Neural cell (in vitro differentiated cells): Measurements from ENCODE around the gene PTAFR. TPM values are rescaled to one million over a fixed set of nuclear protein-coding genes. Genes with fewer than 3 reads are reported as not detected.

Experiments
- H2AFZ ChIP-seq: fragments of 200-600, 300-800 bp; sonication (generic), shearing (Covaris generic); 2 replicates; pipeline ENCODE4 v1.6.0; 2014; ENCODE audit warnings: low read depth, mild to moderate bottlenecking, antibody characterized with exemption, low read length, moderate library complexity
- H3F3A ChIP-seq: fragments of 200-600 bp; shearing (Covaris generic); 2 replicates; pipeline ENCODE4 v1.6.1; 2016; ENCODE audit warnings: mild to moderate bottlenecking, moderate library complexity, mixed read lengths, antibody characterized with exemption, low read length; ENCODE audit not compliant: insufficient read depth, poor library complexity, severe bottlenecking
- H3K27ac ChIP-seq: fragments of 200-600, 300-800 bp; sonication (generic), shearing (Covaris generic); 2 replicates; pipeline ENCODE4 v1.5.1; 2014; ENCODE audit warnings: mild to moderate bottlenecking, low read length, moderate library complexity
- H3K27me3 ChIP-seq: fragments of 300-800, 200-600 bp; sonication (generic), shearing (Covaris generic); 2 replicates; pipeline ENCODE4 v1.6.0; 2014; ENCODE audit warnings: mild to moderate bottlenecking, low read depth, low read length, moderate library complexity; ENCODE audit not compliant: insufficient read depth
- H3K36me3 ChIP-seq: fragments of 300-800, 200-600 bp; sonication (generic), shearing (Covaris generic); 2 replicates; pipeline ENCODE4 v1.5.1; 2014; ENCODE audit warnings: mild to moderate bottlenecking, antibody characterized with exemption, low read length, moderate library complexity; ENCODE audit not compliant: insufficient read depth
- H3K4me2 ChIP-seq: fragments of 300-800, 200-600 bp; sonication (generic), shearing (Covaris generic); 2 replicates; pipeline ENCODE4 v1.6.0; 2014; ENCODE audit warnings: mild to moderate bottlenecking, low read length
- H3K4me3 ChIP-seq: fragments of 300-800, 200-600 bp; sonication (generic), shearing (Covaris generic); 2 replicates; pipeline ENCODE4 v1.5.1; 2014; ENCODE audit warnings: mild to moderate bottlenecking, low read length, moderate library complexity
- H3K79me2 ChIP-seq: fragments of 200-600 bp; shearing (Covaris generic); replicated peaks from 2 replicates; pipeline ENCODE4 v1.6.0; 2014; ENCODE audit warnings: mild to moderate bottlenecking, low read length, moderate library complexity; ENCODE audit not compliant: insufficient read depth
- H3K9ac ChIP-seq: fragments of 300-800, 200-600 bp; sonication (generic), shearing (Covaris generic); 2 replicates; pipeline ENCODE4 v1.6.1; 2016; ENCODE audit warnings: mild to moderate bottlenecking, low read length, mixed read lengths
- H3K9me2 ChIP-seq: fragments of 200-600 bp; shearing (Covaris generic); 2 replicates; pipeline ENCODE4 v1.6.1; 2016; ENCODE audit warnings: mild to moderate bottlenecking, low read length, mixed read lengths; ENCODE audit not compliant: insufficient read depth
- H3K9me3 ChIP-seq: fragments of 200-600, 300-800 bp; sonication (generic), shearing (Covaris generic); 2 replicates; pipeline ENCODE4 v1.6.1; 2016; ENCODE audit warnings: mild to moderate bottlenecking, mixed run types, low read length, moderate library complexity, mixed read lengths
- H4K20me1 ChIP-seq: fragments of 200-600 bp; shearing (Covaris generic); 2 replicates; pipeline ENCODE4 v1.6.1; 2016; ENCODE audit warnings: mild to moderate bottlenecking, mixed run types; ENCODE audit not compliant: insufficient read depth
- CTCF ChIP-seq: fragments of 450-650 bp; IDR thresholded peaks from 2 replicates; pipeline ENCODE4 v1.5.1; 2014; ENCODE audit warnings: antibody characterized with exemption, mild to moderate bottlenecking, moderate library complexity; ENCODE audit not compliant: poor library complexity, severe bottlenecking
- EP300 ChIP-seq: fragments of 450-650 bp; conservative IDR thresholded peaks from 2 replicates; pipeline ENCODE4 v1.6.1; 2014; ENCODE audit warnings: antibody characterized with exemption, mild to moderate bottlenecking, moderate library complexity; ENCODE audit not compliant: poor library complexity, severe bottlenecking
- EZH2 ChIP-seq: fragments of 200-600, 300-800 bp; shearing (Covaris generic), sonication (generic); IDR thresholded peaks from 2 replicates; pipeline ENCODE4 v1.6.1; 2014; ENCODE audit warnings: antibody characterized with exemption, low read length, borderline replicate concordance, mild to moderate bottlenecking; ENCODE audit not compliant: insufficient read depth, poor library complexity, severe bottlenecking
- MXI1 ChIP-seq: fragments of 450-650 bp; conservative IDR thresholded peaks from 2 replicates; pipeline ENCODE4 v1.6.1; 2014; ENCODE audit warnings: antibody characterized with exemption, mild to moderate bottlenecking; ENCODE audit not compliant: poor library complexity, severe bottlenecking
- POLR2AphosphoS5 ChIP-seq: IDR thresholded peaks from 2 replicates; pipeline ENCODE4 v1.6.1; 2012
- RAD21 ChIP-seq: fragments of 450-650 bp; conservative IDR thresholded peaks from 2 replicates; pipeline ENCODE4 v1.6.1; 2014; ENCODE audit warnings: antibody characterized with exemption, mild to moderate bottlenecking, moderate library complexity
- REST ChIP-seq: IDR thresholded peaks from 2 replicates; pipeline ENCODE4 v1.6.1; 2012; ENCODE audit warnings: borderline replicate concordance
- SMC3 ChIP-seq: fragments of 450-650 bp; conservative IDR thresholded peaks from 2 replicates; pipeline ENCODE4 v1.6.1; 2014; ENCODE audit warnings: antibody characterized with exemption, mild to moderate bottlenecking, moderate library complexity; ENCODE audit not compliant: poor library complexity
- TAF1 ChIP-seq: IDR thresholded peaks from 2 replicates; pipeline ENCODE4 v1.6.1; 2012; ENCODE audit warnings: low read depth
- polyA plus RNA-seq: library from polyadenylated mRNA; depleted of rRNA; stranded (reverse); fragments of >200 nt; gene quantifications from 2 replicates; pipeline ENCODE4 v1.2.3, GENCODE V29; 2014

The PTAFR gene
- polyA plus RNA-seq, 1 donor from 2014 or later: 0.30 TPM

- TF ChIP-seq REST (no peak), SMC3 (no peak), POLR2AphosphoS5 (no peak), TAF1 (no peak), EZH2 (no peak), RAD21 (no peak), MXI1 (no peak), CTCF (no peak), EP300 (no peak)
- H3F3A ChIP-seq: no peaks in the 10 kb centered on the region
- no peak overlapping the region for H2AFZ ChIP-seq
- H3K27ac ChIP-seq: no peak overlapping the region
- no peaks in the 10 kb centered on the region for H3K36me3 ChIP-seq
- H3K79me2 ChIP-seq: no peaks in the 10 kb centered on the region
- no peak overlapping the region for H3K4me2 ChIP-seq
- no peak overlapping the region for H3K4me3 ChIP-seq
- H3K9me3 ChIP-seq: no peaks in the 10 kb centered on the region
- H3K27me3 ChIP-seq: no peaks in the 10 kb centered on the region
- H4K20me1 ChIP-seq: no peaks in the 10 kb centered on the region
- no peak overlapping the region for H3K9ac ChIP-seq
- no peaks in the 10 kb centered on the region for H3K9me2 ChIP-seq
Measured at GRCh38 chr1:28161751-28162150, 14.7 kb downstream of the PTAFR start.

- H3K4me3 ChIP-seq: no peak overlapping the region
- no peaks in the 10 kb centered on the region for H3K9me3 ChIP-seq
- H3K27ac ChIP-seq: no peak overlapping the region
- no peaks in the 10 kb centered on the region for H4K20me1 ChIP-seq
- H3K79me2 ChIP-seq: no peaks in the 10 kb centered on the region
- no peak overlapping the region for H3K9ac ChIP-seq
- no peaks in the 10 kb centered on the region for H3K27me3 ChIP-seq
- H3K4me2 ChIP-seq: no peak overlapping the region
- no peaks in the 10 kb centered on the region for H3K9me2 ChIP-seq
- TF ChIP-seq REST (no peak), EP300 (no peak), TAF1 (no peak), POLR2AphosphoS5 (no peak), EZH2 (no peak), SMC3 (no peak), RAD21 (no peak), CTCF (no peak), MXI1 (no peak)
- H3F3A ChIP-seq: no peaks in the 10 kb centered on the region
- no peak overlapping the region for H2AFZ ChIP-seq
- H3K36me3 ChIP-seq: no peaks in the 10 kb centered on the region
Measured at GRCh38 chr1:28160782-28161266, 15.7 kb downstream of the PTAFR start.
